ENCODE measurements around the gene ANKRD35.

- TF ChIP-seq, protein P1, sequence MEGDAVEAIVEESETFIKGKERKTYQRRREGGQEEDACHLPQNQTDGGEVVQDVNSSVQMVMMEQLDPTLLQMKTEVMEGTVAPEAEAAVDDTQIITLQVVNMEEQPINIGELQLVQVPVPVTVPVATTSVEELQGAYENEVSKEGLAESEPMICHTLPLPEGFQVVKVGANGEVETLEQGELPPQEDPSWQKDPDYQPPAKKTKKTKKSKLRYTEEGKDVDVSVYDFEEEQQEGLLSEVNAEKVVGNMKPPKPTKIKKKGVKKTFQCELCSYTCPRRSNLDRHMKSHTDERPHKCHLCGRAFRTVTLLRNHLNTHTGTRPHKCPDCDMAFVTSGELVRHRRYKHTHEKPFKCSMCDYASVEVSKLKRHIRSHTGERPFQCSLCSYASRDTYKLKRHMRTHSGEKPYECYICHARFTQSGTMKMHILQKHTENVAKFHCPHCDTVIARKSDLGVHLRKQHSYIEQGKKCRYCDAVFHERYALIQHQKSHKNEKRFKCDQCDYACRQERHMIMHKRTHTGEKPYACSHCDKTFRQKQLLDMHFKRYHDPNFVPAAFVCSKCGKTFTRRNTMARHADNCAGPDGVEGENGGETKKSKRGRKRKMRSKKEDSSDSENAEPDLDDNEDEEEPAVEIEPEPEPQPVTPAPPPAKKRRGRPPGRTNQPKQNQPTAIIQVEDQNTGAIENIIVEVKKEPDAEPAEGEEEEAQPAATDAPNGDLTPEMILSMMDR (IDR thresholded peaks at IDR 0.05), result no peak
- no peak for TF ChIP-seq POLR2A (IDR thresholded peaks at IDR 0.05)
These were observed 40.5 kb downstream of the ANKRD35 start for GRCh38 chr1:145845144-145845513.
